Suprapubic skin (tissue), 4 donors: ENCODE measurements around the gene PVRIG.

Experiments
- EP300 ChIP-seq: sonication (generic); formaldehyde crosslinking; IDR thresholded peaks from one replicate; pipeline ENCODE4 v1.6.1; 2017; ENCODE audit warnings: antibody characterized with exemption
- POLR2AphosphoS5 ChIP-seq, 3 donors: sonication (generic); formaldehyde crosslinking; IDR thresholded peaks; one replicate each; pipeline ENCODE4 v1.6.1; 2017; ENCODE audit warnings: antibody characterized with exemption in 3 of 3
- TF ChIP-seq, protein P1 (sequence below), 2 donors: fragments of 200-600 bp in 1 of 2; fragments of 450-650 bp in 1 of 2; sonication (generic) in 1 of 2; IDR thresholded peaks; one replicate each; pipeline ENCODE4 v1.5.1; 2016 to 2019; ENCODE audit warnings: antibody characterized with exemption in 2 of 2, mild to moderate bottlenecking in 1 of 2, moderate library complexity in 1 of 2

DNA sequence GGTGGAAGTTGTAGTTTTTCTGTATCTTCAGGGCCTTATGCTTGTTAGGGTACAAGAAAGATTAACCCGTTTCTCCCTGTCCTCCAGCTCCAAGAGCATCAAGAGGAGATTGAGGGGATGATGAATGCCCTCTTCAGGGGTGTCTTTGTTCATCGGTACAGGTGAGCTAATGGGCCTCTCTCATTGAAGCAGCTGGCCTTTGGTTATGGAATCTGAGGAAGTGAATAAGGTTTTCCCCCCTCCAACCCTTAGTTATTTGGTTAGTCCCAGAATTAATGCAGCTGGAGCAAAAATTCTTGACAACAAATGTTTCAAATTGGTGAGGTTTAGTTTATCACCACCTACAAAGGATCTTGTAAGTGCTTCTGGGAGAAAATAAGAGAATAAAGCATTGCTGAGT, 24.5 kb upstream of the PVRIG start:
- TF ChIP-seq, protein P1, sequence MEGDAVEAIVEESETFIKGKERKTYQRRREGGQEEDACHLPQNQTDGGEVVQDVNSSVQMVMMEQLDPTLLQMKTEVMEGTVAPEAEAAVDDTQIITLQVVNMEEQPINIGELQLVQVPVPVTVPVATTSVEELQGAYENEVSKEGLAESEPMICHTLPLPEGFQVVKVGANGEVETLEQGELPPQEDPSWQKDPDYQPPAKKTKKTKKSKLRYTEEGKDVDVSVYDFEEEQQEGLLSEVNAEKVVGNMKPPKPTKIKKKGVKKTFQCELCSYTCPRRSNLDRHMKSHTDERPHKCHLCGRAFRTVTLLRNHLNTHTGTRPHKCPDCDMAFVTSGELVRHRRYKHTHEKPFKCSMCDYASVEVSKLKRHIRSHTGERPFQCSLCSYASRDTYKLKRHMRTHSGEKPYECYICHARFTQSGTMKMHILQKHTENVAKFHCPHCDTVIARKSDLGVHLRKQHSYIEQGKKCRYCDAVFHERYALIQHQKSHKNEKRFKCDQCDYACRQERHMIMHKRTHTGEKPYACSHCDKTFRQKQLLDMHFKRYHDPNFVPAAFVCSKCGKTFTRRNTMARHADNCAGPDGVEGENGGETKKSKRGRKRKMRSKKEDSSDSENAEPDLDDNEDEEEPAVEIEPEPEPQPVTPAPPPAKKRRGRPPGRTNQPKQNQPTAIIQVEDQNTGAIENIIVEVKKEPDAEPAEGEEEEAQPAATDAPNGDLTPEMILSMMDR (IDR thresholded peaks at IDR 0.05): no peak
- TF ChIP-seq POLR2AphosphoS5 (IDR thresholded peaks at IDR 0.05) (no peak), EP300 (no peak)
